Measurements from ENCODE around the gene NLE1. TPM values are rescaled to one million over a fixed set of nuclear protein-coding genes. Genes with fewer than 3 reads are reported as not detected.

NLE1 gene
- total RNA-seq, 1 donor from 2014 or later: 4.2 TPM

GRCh38 chr17:35088356-35088880 lies 53.7 kb downstream of the NLE1 start:
- peak overlapping the region; percentile 91 for H3K4me3 ChIP-seq
- H3K36me3 ChIP-seq: no peaks in the 10 kb centered on the region
- H3K4me1 ChIP-seq: peaks cover 25% of the 10 kb centered on the region
- no peaks in the 10 kb centered on the region for H3K9me3 ChIP-seq (replicated peaks)
- no peak for TF ChIP-seq CTCF (IDR thresholded peaks at IDR 0.05; ENCODE audit: borderline replicate concordance)
- intact Hi-C loops (cut with micrococcal nuclease): no loop called here
- DNase-seq: peak; percentile 46
- peak overlapping the region; percentile 86 for H3K27ac ChIP-seq (replicated peaks)
- no peaks in the 10 kb centered on the region for H3K27me3 ChIP-seq (ENCODE audit: low read depth)

- Histone ChIP-seq H3K27ac (replicated peaks) (peak overlapping the region; percentile 86), H3K4me3 (peak overlapping the region; percentile 91), H3K27me3 (ENCODE audit: low read depth) (no peaks in the 10 kb centered on the region), H3K4me1 (peaks cover 25% of the 10 kb centered on the region), H3K36me3 (no peaks in the 10 kb centered on the region), H3K9me3 (replicated peaks) (no peaks in the 10 kb centered on the region)
- intact Hi-C loops (cut with micrococcal nuclease): no loop called here
- no peak for DNase-seq
- TF ChIP-seq CTCF (IDR thresholded peaks at IDR 0.05; ENCODE audit: borderline replicate concordance): no peak
Observed at GRCh38 chr17:35087731-35088355, 54.3 kb downstream of the NLE1 start.

- no peak for DNase-seq
- Histone ChIP-seq H3K27ac (replicated peaks) (no peak overlapping the region), H3K36me3 (no peaks in the 10 kb centered on the region), H3K27me3 (ENCODE audit: low read depth) (no peaks in the 10 kb centered on the region), H3K9me3 (replicated peaks) (no peaks in the 10 kb centered on the region), H3K4me1 (peaks cover 29% of the 10 kb centered on the region), H3K4me3 (no peak overlapping the region)
- no peak for TF ChIP-seq CTCF (IDR thresholded peaks at IDR 0.05; ENCODE audit: borderline replicate concordance)
- intact Hi-C loops (cut with micrococcal nuclease): no loop called here
Observed at GRCh38 chr17:35086931-35087573, 55.1 kb downstream of the NLE1 start.

GRCh38 chr17:35086164-35086563 lies 55.9 kb downstream of the NLE1 start:
- Histone ChIP-seq H3K27ac (replicated peaks) (no peak overlapping the region), H3K36me3 (no peaks in the 10 kb centered on the region), H3K4me1 (peaks cover 37% of the 10 kb centered on the region), H3K27me3 (ENCODE audit: low read depth) (no peaks in the 10 kb centered on the region), H3K9me3 (replicated peaks) (no peaks in the 10 kb centered on the region), H3K4me3 (no peak overlapping the region)
- TF ChIP-seq CTCF (IDR thresholded peaks at IDR 0.05; ENCODE audit: borderline replicate concordance): no peak
- intact Hi-C loops (cut with micrococcal nuclease): no loop called here
- DNase-seq: no peak

- Histone ChIP-seq H3K27ac (replicated peaks) (no peak overlapping the region), H3K9me3 (replicated peaks) (no peaks in the 10 kb centered on the region), H3K4me1 (peaks cover 36% of the 10 kb centered on the region), H3K27me3 (ENCODE audit: low read depth) (no peaks in the 10 kb centered on the region), H3K36me3 (no peaks in the 10 kb centered on the region), H3K4me3 (no peak overlapping the region)
- intact Hi-C loops (cut with micrococcal nuclease): no loop called here
- no peak for TF ChIP-seq CTCF (IDR thresholded peaks at IDR 0.05; ENCODE audit: borderline replicate concordance)
- DNase-seq: no peak
Observed at GRCh38 chr17:35084987-35085386, 57.1 kb downstream of the NLE1 start.
